Right ventricle myocardium superior (tissue), 1 donor: ENCODE measurements around the gene SLC6A1. TPM values are rescaled to one million over a fixed set of nuclear protein-coding genes. Genes with fewer than 3 reads are reported as not detected.

Experiments used
- ATAC-seq: fragments of 200-7000 bp; cut with Tn5 transposase; one replicate; pipeline ENCODE4 v1.9.1; 2020; ENCODE audit warnings: mild to moderate bottlenecking; ENCODE audit not compliant: poor library complexity
- DNase-seq: peaks from one replicate; pipeline ENCODE4 v3.0.0-alpha.2; 2020
- intact Hi-C: fragments of 100-400 bp; cut with DNase I; formaldehyde crosslinking; loops from one replicate; pipeline ENCODE4 v1.11.2; 2022
- total RNA-seq: library from RNA; stranded (reverse); fragmentation: NEBNext Ultra II Directional; extraction: Animal tissue kit (Norgen Biotek cat#: 25700); gene quantifications from one replicate; pipeline ENCODE4 v1.2.1, GENCODE V29; 2021
- donor health status: DM: no; HTN: yes; CAD: no; lungs with severe emphysema.

The SLC6A1 gene
- total RNA-seq, 1 donor from 2014 or later, result 0.73 TPM

GRCh38 chr3:11006986-11007933, 14.7 kb downstream of the SLC6A1 start:
- ATAC-seq (no peak), DNase-seq (no peak)
- intact Hi-C loops, result no loop called here

GRCh38 chr3:11009898-11010297, 17.4 kb downstream of the SLC6A1 start:
- DNase-seq, result no peak
- ATAC-seq, result no peak
- intact Hi-C loops, result no loop called here

GRCh38 chr3:11010426-11011165, 18.0 kb downstream of the SLC6A1 start:
- intact Hi-C loops, result no loop called here
- DNase-seq (no peak), ATAC-seq (no peak)

GRCh38 chr3:11014253-11014652, 21.7 kb downstream of the SLC6A1 start:
- ATAC-seq, result no peak
- no peak for DNase-seq
- intact Hi-C loops, result no loop called here

- intact Hi-C loops, result no loop called here
- no peak for ATAC-seq
- DNase-seq, result no peak
These were observed 22.2 kb downstream of the SLC6A1 start for GRCh38 chr3:11014752-11015151.

- no peak for ATAC-seq
- DNase-seq, result no peak
- intact Hi-C loops, result no loop called here
These were observed 22.8 kb downstream of the SLC6A1 start for GRCh38 chr3:11015369-11015768.

GRCh38 chr3:11016727-11017126, 24.2 kb downstream of the SLC6A1 start:
- intact Hi-C loops, result no loop called here
- ATAC-seq (no peak), DNase-seq (no peak)

- intact Hi-C loops, result no loop called here
- ATAC-seq, result no peak
- DNase-seq, result no peak
These were observed 26.7 kb downstream of the SLC6A1 start for GRCh38 chr3:11019116-11019819.

GRCh38 chr3:11020764-11021163, 28.2 kb downstream of the SLC6A1 start:
- no peak for DNase-seq
- no peak for ATAC-seq
- intact Hi-C loops, result no loop called here

GRCh38 chr3:11021611-11022011, 29.1 kb downstream of the SLC6A1 start:
- intact Hi-C loops, result no loop called here

GRCh38 chr3:11022115-11022514, 29.6 kb downstream of the SLC6A1 start:
- ATAC-seq, result no peak
- no peak for DNase-seq
- intact Hi-C loops, result no loop called here

More at GRCh38 chr3:11021611-11022011, 29.1 kb downstream of the SLC6A1 start:
- ATAC-seq (no peak), DNase-seq (no peak)

GRCh38 chr3:11024181-11024580, 31.6 kb downstream of the SLC6A1 start:
- no peak for ATAC-seq
- no peak for DNase-seq
- intact Hi-C loops, result no loop called here

- intact Hi-C loops, result no loop called here
- DNase-seq (no peak), ATAC-seq (no peak)
These were observed 37.4 kb downstream of the SLC6A1 start for GRCh38 chr3:11029948-11030347.

GRCh38 chr3:11033871-11034270, 41.3 kb downstream of the SLC6A1 start:
- ATAC-seq (no peak), DNase-seq (no peak)
- intact Hi-C loops, result no loop called here

GRCh38 chr3:11034309-11034985, 41.9 kb downstream of the SLC6A1 start:
- DNase-seq (no peak), ATAC-seq (no peak)
- intact Hi-C loops, result no loop called here

GRCh38 chr3:11035757-11036505, 43.4 kb downstream of the SLC6A1 start:
- no peak for DNase-seq
- no peak for ATAC-seq
- intact Hi-C loops, result no loop called here

- DNase-seq (no peak), ATAC-seq (no peak)
- intact Hi-C loops, result no loop called here
These were observed 44.8 kb downstream of the SLC6A1 start for GRCh38 chr3:11037241-11037873.

GRCh38 chr3:11037976-11038375, 45.4 kb downstream of the SLC6A1 start:
- ATAC-seq, result no peak
- no peak for DNase-seq
- intact Hi-C loops, result no loop called here
